GM19240 (cell line): ENCODE results near the gene ZNF501.

ENCODE experiments used
- DNase-seq: peaks from one replicate; pipeline ENCODE4 v3.0.0; 2011; ENCODE audit warnings: low spot score; ENCODE audit not compliant: insufficient read length

The ZNF501 gene

GRCh38 chr3:44729384-44729910 is at the start of gene ZNF501:
ZNF501 (plus strand) TSS chr3:44729635; CDS start chr3:44734422, 4,787 bp downstream.
- DNase-seq, result peak; percentile 36

- no peak for DNase-seq
Observed at GRCh38 chr3:44680921-44681455, 48.4 kb upstream of the ZNF501 start.

- no peak for DNase-seq
Observed at GRCh38 chr3:44682182-44682896, 47.1 kb upstream of the ZNF501 start.

DNA sequence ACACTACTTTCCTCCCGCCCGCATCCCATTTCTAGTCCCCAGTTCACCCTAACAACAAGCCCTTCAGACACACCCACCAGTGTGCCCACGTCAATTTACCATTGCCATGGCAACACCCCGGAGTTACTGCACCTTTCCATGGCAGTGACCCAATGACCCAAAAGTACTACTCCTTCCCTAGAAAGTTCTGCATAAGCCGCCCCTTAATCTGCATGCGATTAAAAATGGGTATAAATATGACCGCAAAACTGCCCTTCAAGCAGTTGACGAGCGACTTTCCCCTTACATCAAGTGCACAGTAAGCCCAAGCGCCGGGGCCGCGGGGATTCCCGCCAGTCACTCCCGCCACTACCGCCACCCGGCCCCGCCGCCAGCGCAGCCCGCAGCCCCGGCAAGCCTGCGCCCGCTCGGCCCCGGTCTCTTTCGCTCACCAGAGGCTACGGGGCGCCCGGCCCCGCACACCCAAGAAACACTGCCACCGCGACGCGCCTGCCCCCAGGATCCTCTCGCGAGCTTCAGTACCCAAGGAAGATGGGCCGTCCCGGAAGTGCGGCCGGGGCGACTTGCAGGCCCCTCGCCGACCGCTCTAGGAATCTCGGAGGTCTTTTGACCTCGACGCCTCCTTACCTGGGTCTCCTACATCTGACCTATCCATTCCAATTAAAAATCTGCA is 44.2 kb upstream of the ZNF501 start:
- peak; percentile 54 for DNase-seq

DNA sequence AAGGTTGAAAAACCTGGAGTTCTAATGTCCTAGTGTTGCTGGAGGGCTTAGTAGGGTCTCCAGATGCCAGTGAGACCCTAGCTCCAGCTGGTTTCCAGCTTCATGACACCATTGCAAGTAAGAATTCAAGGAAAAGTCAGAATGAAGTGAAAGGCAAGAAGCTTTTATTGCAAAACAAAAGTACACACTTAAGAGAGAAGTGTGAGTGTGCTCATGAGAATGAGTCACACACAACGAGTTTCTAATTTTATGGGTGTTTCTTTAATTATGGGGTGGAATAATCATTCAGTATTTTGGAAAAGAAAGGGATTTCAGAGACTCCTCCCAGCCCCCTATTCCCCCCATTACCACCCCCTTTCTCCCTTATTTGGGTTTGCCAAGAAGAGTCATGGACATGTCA is 41.5 kb upstream of the ZNF501 start:
- DNase-seq, result no peak

DNA sequence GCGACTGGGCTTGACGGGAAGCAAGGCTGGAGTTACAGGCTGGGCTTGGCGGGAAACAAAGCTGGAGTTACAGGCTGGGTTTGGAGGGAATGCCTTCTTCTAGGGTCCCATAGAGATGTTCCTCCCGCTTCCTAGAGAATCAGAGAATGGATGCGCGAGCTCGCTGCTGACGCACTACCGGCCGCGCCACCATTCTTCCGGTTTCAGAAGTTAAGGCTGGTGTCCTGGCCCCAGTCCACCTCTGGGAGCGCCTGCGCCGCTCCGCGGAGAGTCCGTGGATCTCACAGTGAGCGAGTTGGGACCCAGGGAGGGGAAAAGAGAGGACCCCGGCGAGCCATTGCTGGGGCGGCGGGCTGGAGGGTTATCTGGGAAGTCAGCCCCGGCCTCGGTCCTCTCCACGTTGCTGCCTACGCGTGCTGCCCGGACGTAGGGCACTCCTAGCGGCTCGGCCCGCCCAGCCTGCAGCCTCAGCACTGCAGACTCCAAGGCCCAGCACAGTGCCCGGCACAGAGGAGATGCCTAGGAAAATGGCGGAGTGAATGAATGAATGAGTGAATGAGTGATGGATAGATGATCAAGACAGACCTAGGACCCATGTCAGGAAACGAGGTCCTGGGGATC is 16.9 kb upstream of the ZNF501 start, which contains the start of gene ZNF502:
TSS of gene ZNF502 (plus strand) at position 206 of the 621 bp plus-strand sequence. CDS start 7,602 bp downstream, outside the sequence.
- peak; percentile 8 for DNase-seq

GRCh38 chr3:44721231-44722102 is 8.0 kb upstream of the ZNF501 start:
- DNase-seq, result no peak

DNA sequence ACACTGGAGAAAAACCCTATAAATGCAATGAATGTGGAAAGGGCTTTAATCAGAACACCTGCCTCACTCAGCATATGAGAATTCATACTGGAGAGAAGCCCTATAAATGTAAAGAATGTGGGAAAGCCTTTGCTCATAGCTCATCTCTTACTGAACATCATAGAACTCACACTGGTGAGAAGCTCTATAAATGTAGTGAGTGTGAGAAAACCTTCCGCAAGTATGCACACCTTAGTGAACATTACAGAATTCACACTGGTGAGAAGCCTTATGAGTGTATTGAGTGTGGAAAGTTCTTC is 7.4 kb upstream of the ZNF501 start:
- DNase-seq, result no peak

DNA sequence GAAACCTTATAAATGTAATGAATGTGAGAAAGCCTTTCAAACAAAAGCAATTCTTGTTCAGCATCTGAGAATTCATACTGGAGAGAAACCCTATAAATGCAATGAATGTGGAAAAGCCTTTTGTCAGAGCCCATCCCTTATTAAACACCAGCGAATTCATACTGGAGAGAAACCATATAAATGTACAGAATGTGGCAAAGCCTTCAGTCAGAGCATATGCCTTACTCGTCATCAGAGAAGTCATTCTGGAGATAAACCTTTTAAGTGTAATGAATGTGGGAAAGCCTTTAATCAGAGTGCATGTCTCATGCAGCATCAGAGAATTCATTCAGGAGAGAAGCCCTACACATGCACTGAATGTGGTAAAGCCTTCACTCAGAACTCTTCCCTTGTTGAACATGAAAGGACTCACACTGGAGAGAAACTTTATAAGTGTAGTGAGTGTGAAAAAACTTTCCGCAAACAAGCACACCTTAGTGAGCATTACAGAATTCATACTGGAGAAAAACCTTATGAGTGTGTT is 5.3 kb downstream of the ZNF501 start:
- DNase-seq, result no peak

DNA sequence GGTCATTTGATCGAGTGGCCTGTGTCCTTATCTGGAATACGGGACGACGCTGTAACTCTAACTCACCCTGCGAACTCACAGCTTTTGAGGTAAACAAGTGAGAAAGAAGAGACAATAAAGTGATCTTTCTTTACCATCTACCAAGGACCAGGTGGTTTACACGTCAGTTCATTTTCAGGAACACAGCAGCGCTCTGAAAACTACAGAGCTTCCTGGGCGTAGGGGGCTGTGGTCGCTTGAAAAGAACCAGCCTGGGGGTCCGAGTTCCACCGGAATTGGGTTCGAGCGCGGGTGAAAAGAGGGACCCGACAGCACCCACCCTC is 31.6 kb downstream of the ZNF501 start:
- DNase-seq, result no peak

DNA sequence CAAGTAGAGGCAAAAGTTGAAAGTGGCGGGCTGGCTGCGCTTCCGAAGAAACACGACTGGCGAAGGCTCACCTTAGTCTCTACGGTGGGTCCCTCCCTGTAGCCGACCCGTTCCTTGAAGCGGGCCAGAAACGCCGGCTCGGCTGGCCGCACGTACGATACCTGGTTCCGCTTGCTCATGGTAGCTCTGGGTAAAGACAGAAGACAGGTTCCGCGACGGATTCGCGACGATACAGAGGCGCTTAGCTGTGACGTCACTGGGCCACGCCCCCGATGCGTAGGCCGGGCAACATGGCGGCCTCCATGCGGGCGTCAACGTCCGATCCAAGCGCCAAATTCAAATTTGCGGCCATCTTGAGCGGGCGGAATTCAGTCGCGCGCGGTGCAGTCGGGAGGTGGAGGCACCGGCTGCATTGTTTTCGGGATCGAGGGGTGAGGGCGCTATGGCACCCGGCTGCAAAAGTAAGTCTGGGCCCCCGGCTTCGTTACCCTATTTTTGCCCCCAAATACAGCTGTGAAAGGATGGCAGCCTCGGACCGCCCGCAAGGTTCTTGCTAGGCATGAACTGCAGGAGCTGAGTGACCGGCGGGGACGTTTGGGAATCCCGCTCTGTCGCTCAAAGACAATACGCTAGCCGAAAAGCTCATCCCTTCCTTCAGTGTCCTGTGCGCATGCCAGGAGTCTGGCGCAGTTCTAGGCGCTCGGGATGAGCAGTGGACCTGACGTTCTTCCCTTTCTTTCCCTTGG is 32.2 kb downstream of the ZNF501 start, which contains the start of the genes KIAA1143 and KIF15:
TSS of gene KIAA1143 (minus strand) at position 196 of the 746 bp plus-strand sequence. CDS start at position 179, 17 bp downstream.
TSS of gene KIF15 (plus strand) at position 371 of the 746 bp plus-strand sequence. CDS start at position 443, 72 bp downstream.
- peak; percentile 62 for DNase-seq

- DNase-seq, result no peak
Observed at GRCh38 chr3:44762170-44762677, 32.8 kb downstream of the ZNF501 start.

DNA sequence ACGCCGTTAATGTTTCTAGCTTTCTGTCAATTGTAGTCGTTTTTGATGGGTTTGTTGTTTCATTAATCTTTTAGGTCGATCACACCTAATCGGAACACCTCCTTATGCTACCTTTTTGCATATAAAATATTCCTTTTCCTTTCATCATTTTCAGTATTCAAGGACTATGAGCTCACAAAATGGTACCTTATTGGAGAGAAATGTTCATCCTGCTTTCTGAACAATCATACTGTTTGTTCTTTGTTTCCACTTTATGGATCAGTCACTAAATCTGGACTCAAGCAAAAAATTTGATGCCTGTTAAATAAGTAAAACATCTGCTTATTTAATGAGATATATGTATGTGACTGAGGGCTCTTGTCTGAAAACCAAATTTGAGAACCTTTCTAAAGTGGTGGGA is 33.3 kb downstream of the ZNF501 start:
- DNase-seq, result no peak

DNA sequence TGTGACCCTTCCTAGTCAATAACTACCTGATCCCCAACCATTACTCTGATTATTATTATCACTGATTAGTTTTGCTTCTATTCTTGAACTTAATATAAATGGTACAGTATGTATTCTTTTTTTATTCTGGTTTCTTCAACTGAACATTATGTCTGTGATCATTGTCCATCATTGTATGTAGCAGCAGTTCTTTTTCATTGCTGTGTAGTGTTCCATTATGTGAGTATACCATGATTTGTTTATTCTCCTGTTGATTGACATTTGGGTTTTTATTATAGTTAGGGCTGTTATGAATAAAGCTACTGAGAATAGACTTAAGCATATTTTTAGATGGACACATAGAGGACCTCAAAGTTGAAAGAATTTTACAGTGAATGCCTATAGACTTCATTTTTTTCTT is 34.8 kb downstream of the ZNF501 start:
- no peak for DNase-seq

- DNase-seq, result no peak
Observed at GRCh38 chr3:44771424-44772098, 42.1 kb downstream of the ZNF501 start.

DNA sequence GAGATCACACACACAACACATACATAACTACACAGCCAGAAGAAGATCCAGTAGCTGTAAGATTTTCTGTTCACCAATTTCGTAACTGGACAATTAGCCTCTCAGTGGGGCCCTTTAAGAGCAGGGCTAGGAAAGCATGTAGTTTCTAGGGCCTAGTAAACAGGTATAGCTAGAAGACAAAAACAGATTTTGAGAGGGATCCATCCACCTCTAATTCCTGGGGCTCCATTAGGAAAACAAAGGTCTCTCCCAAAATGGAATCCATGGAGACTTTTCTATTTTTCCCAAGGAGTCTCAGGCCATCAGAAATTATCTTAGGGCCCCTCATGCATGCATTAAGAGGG is 42.6 kb downstream of the ZNF501 start:
- no peak for DNase-seq

DNA sequence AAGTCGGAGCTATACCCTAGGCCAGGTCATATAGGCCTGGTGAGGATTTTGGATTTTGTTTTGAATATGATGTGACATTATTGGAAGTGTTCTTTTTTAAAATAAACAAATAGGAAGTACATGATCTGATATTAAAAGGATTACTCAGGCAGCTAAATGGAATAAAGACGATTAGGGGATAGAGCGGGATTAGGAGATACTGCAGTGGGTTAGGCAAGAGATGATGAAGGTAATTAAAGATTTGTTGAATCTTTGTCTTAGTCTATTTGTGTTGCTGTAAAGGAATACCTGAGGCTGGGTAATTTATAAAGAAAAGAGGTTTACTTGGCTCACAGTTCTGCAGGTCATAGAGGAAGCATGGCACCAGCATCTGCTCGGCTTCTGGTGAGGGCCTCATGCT is 53.5 kb downstream of the ZNF501 start:
- DNase-seq, result no peak
